ENCODE measurements around the gene USB1. TPM values are rescaled to one million over a fixed set of nuclear protein-coding genes. Genes with fewer than 3 reads are reported as not detected.

The USB1 gene
- total RNA-seq, 3 donors from 2014 or later = 14.5 to 37.0 (median 26.4) TPM

DNA sequence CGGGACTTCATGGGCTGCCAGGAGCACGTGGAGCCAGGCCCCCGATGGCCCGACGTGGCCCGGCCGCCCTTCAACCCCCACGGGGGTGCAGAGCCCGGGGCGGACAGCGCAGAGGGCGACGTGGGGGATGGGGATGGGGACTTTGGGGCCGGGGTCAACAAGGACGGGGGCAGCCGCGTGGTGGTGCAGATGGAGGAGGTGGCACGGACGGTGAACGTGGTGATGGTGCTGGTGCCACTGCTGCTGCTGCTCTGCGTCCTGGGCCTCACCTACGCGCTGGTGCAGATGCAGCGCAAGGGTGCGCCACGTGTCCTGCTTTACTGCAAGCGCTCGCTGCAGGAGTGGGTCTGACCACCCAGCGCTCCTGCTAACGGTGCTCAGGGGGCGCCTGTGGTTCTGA lies 43.9 kb downstream of the USB1 start:
- no peaks in the 10 kb centered on the region for H3K4me1 ChIP-seq

DNA sequence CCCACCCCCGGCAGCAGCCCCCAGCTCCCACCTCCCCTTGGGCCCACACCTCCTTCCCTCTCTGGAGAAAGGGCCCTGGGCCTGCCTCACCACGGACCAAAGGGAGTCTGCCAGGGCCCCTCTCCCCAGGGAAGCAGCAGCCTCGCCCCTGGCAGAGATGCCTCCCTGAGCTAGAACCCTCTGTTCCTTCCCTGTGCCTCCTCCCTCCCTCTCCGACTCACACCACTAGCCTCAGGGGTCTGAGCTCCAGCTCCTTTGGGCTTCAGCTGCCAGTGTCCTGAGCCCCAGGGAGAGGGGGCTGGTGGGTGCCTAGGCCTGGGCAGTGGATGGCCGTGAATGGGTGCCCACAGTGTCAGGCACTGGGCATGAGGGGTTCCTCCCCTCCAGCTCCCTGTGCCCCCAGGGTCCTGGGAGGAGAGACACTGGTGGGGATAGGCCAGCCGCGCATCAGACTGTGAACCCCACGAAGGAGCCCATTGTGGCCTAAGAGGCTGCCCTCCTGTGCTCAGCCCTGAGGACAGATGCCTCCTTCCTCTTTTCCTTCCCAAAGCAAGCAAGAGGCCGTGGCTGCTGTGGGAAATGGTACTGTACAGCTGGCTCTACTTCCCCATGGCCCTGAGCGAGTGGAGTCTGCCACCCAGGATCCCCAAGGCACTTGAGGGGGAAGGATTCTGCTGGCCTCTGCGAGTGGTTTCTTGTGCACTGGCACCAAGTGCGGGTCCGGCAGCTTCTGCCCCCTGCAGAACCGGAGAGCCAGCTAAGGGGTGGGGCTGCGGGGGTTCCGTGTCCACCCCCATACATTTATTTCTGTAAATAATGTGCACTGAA lies 45.1 kb downstream of the USB1 start:
- no peaks in the 10 kb centered on the region for H3K9me3 ChIP-seq
- TF ChIP-seq, protein P1, sequence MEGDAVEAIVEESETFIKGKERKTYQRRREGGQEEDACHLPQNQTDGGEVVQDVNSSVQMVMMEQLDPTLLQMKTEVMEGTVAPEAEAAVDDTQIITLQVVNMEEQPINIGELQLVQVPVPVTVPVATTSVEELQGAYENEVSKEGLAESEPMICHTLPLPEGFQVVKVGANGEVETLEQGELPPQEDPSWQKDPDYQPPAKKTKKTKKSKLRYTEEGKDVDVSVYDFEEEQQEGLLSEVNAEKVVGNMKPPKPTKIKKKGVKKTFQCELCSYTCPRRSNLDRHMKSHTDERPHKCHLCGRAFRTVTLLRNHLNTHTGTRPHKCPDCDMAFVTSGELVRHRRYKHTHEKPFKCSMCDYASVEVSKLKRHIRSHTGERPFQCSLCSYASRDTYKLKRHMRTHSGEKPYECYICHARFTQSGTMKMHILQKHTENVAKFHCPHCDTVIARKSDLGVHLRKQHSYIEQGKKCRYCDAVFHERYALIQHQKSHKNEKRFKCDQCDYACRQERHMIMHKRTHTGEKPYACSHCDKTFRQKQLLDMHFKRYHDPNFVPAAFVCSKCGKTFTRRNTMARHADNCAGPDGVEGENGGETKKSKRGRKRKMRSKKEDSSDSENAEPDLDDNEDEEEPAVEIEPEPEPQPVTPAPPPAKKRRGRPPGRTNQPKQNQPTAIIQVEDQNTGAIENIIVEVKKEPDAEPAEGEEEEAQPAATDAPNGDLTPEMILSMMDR (IDR thresholded peaks at IDR 0.05) = no peak
- TF ChIP-seq POLR2AphosphoS5 (IDR thresholded peaks at IDR 0.05) (no peak), POLR2A (IDR thresholded peaks at IDR 0.05) (no peak)
- intact Hi-C loops (cut with DNase I; ENCODE audit: low total_unique reads) = no loop called here
- no peaks in the 10 kb centered on the region for H3K27me3 ChIP-seq
- no peaks in the 10 kb centered on the region for H3K4me1 ChIP-seq
- H3K4me3 ChIP-seq = no peak overlapping the region
- no peaks in the 10 kb centered on the region for H3K36me3 ChIP-seq
- DNase-seq (ENCODE audit: low spot score in 2 of 2) = no peak
- H3K27ac ChIP-seq = no peak overlapping the region

More for the DNA sequence above, 43.9 kb downstream of the USB1 start:
- Histone ChIP-seq H3K27me3 (no peaks in the 10 kb centered on the region), H3K4me3 (no peak overlapping the region), H3K36me3 (no peaks in the 10 kb centered on the region), H3K27ac (no peak overlapping the region), H3K9me3 (no peaks in the 10 kb centered on the region)
- DNase-seq (ENCODE audit: low spot score in 2 of 2) = no peak
- TF ChIP-seq POLR2AphosphoS5 (IDR thresholded peaks at IDR 0.05) (no peak), POLR2A (IDR thresholded peaks at IDR 0.05) (no peak)
- TF ChIP-seq, protein P1 (IDR thresholded peaks at IDR 0.05) = no peak
- intact Hi-C loops (cut with DNase I; ENCODE audit: low total_unique reads) = no loop called here

DNA sequence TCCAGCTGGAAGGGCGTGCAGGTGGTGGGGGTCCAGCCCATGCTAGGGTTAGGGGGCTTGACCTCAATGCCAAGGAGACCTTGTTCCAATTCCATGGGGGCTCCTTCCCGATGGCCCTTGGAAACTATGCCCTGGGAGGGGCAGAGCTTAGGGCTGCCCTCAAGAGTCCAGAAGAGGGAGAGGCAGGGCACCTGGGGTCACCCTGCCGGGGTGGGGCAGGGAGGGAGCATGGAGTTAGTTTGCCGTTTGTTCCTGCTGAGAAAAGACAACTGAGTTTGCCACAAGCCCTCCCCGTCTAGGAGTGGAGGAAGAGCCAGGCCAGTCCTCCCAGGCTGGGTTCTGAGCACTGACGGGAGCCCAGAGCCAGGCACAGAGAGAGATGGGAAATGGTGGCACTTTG lies 45.7 kb downstream of the USB1 start:
- TF ChIP-seq, protein P1 (IDR thresholded peaks at IDR 0.05) = no peak
- TF ChIP-seq POLR2AphosphoS5 (IDR thresholded peaks at IDR 0.05) = no peak
- no peak for TF ChIP-seq POLR2A (IDR thresholded peaks at IDR 0.05)
- no peak for DNase-seq (ENCODE audit: low spot score in 2 of 2)
- Histone ChIP-seq H3K4me3 (no peak overlapping the region), H3K27me3 (no peaks in the 10 kb centered on the region), H3K9me3 (no peaks in the 10 kb centered on the region), H3K36me3 (no peaks in the 10 kb centered on the region), H3K4me1 (no peaks in the 10 kb centered on the region), H3K27ac (peak overlapping the region in 1 of 2 donors; percentile 19)
- intact Hi-C loops (cut with DNase I; ENCODE audit: low total_unique reads) = no loop called here

DNA sequence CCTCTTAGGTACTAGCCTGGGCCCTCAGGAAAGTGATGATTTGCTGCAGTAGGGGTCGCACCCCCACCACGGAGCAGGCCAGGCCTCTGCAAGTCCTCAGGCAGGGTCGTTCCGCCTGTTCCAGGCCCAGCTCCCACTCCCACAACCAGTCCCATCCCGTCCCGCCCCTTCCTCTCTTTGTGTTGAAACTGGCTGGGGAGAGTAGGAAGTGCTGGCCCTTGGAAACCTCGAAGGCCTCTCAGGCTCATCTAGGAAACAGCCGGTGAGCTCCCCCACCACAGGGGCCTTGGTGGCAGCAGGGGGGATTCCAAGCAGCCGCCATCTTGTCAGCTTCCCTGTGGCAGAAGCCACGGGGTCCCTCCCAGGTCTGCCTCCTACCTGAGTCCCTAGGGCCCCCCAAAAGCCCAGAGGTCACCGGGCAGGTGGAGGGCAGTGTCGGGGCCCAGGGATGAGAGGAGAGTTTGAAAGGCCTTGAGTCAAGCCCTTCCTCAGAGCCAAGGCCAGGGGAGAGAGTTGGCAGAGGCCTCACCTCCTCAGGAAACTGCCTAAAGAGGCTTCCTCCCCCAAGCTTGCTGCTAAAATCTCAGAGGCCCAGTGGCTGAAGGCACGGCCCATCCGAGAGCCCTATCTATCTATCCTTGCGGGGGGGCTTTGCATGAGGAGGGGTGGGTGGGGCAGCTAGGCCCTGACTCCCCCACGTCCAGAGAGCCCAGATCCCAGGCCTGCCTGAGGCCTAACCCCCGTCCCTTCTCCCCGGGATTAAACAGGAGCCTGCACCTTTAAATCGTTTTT lies 46.5 kb downstream of the USB1 start:
- Histone ChIP-seq H3K27ac (peak overlapping the region in 1 of 2 donors; percentile 19), H3K4me1 (no peaks in the 10 kb centered on the region), H3K9me3 (no peaks in the 10 kb centered on the region), H3K36me3 (no peaks in the 10 kb centered on the region), H3K27me3 (no peaks in the 10 kb centered on the region), H3K4me3 (no peak overlapping the region)
- intact Hi-C loops (cut with DNase I; ENCODE audit: low total_unique reads) = no loop called here
- TF ChIP-seq POLR2AphosphoS5 (IDR thresholded peaks at IDR 0.05) = no peak
- no peak for TF ChIP-seq POLR2A (IDR thresholded peaks at IDR 0.05)
- TF ChIP-seq, protein P1 (IDR thresholded peaks at IDR 0.05) = no peak
- DNase-seq (ENCODE audit: low spot score in 2 of 2) = no peak

Data from breast epithelium (tissue), 4 donors.